MM.1S (cell line): Measurements from ENCODE around the gene AGPAT2.

Experiments
- DNase-seq: peaks from one replicate; pipeline ENCODE4 v3.0.0-alpha.2; 2015
- H2AFZ ChIP-seq: fragments of 300-600 bp; sonication (generic); 2 replicates; pipeline ENCODE4 v1.6.0; 2016; ENCODE audit warnings: antibody characterized with exemption, low read length
- H3F3A ChIP-seq: fragments of 300-600 bp; sonication (generic); 2 replicates; pipeline ENCODE4 v1.6.1; 2016; ENCODE audit warnings: mild to moderate bottlenecking, antibody characterized with exemption, low read length, moderate library complexity, mixed read lengths; ENCODE audit not compliant: insufficient read depth
- H3K27ac ChIP-seq: fragments of 300-600 bp; sonication (generic); 2 replicates; pipeline ENCODE4 v1.5.1; 2016; ENCODE audit warnings: mild to moderate bottlenecking, low read length
- H3K27me3 ChIP-seq: fragments of 300-600 bp; sonication (generic); replicated peaks from 2 replicates; pipeline ENCODE4 v1.6.0; 2016; ENCODE audit warnings: low read length; ENCODE audit not compliant: insufficient read depth
- H3K36me3 ChIP-seq: fragments of 300-600 bp; sonication (generic); replicated peaks from 2 replicates; pipeline ENCODE4 v1.6.1; 2016; ENCODE audit warnings: mild to moderate bottlenecking, low read length, mixed read lengths; ENCODE audit not compliant: insufficient read depth
- H3K4me1 ChIP-seq: fragments of 300-600 bp; sonication (generic); 2 replicates; pipeline ENCODE4 v1.6.1; 2016; ENCODE audit warnings: low read length, mixed read lengths
- H3K4me2 ChIP-seq: fragments of 300-600 bp; sonication (generic); 2 replicates; pipeline ENCODE4 v1.6.0; 2016; ENCODE audit warnings: low read depth, low read length
- H3K4me3 ChIP-seq: fragments of 300-600 bp; sonication (generic); 2 replicates; pipeline ENCODE4 v1.5.1; 2016; ENCODE audit warnings: low read length, mixed read lengths
- H3K79me2 ChIP-seq: fragments of 300-600 bp; sonication (generic); 2 replicates; pipeline ENCODE4 v1.6.1; 2016; ENCODE audit warnings: mixed run types, low read length, mixed read lengths
- H3K9ac ChIP-seq: fragments of 300-600 bp; sonication (generic); 2 replicates; pipeline ENCODE4 v1.6.1; 2016; ENCODE audit warnings: low read length, mixed read lengths
- H3K9me2 ChIP-seq: fragments of 300-600 bp; sonication (generic); replicated peaks from 2 replicates; pipeline ENCODE4 v1.6.1; 2016; ENCODE audit warnings: mild to moderate bottlenecking, low read length, mixed read lengths; ENCODE audit not compliant: insufficient read depth
- H3K9me3 ChIP-seq: fragments of 300-600 bp; sonication (generic); replicated peaks from 2 replicates; pipeline ENCODE4 v1.6.1; 2016; ENCODE audit warnings: mild to moderate bottlenecking, low read length, mixed read lengths; ENCODE audit not compliant: insufficient read depth
- H4K20me1 ChIP-seq: fragments of 300-600 bp; sonication (generic); 2 replicates; pipeline ENCODE4 v1.6.1; 2016; ENCODE audit warnings: mild to moderate bottlenecking, low read length, moderate library complexity, mixed read lengths; ENCODE audit not compliant: insufficient read depth
- EZH2 ChIP-seq: fragments of 300-600 bp; sonication (generic); optimal IDR thresholded peaks from 2 replicates; pipeline ENCODE3; 2017; ENCODE audit warnings: low read depth, mild to moderate bottlenecking, antibody characterized with exemption, low read length, mixed read lengths
- EZH2phosphoT487 ChIP-seq: fragments of 300-600 bp; sonication (generic); IDR thresholded peaks from 2 replicates; pipeline ENCODE4 v1.6.1; 2018; ENCODE audit warnings: antibody characterized with exemption, low read length
- TF ChIP-seq, protein P1 (sequence below): fragments of 300-600 bp; sonication (generic); IDR thresholded peaks from 2 replicates; pipeline ENCODE4 v1.5.1; 2016; ENCODE audit warnings: antibody characterized with exemption, low read length, mixed read lengths

Gene AGPAT2

GRCh38 chr9:136694163-136694871 lies 7.1 kb upstream of the AGPAT2 start:
- no peaks in the 10 kb centered on the region for H3K36me3 ChIP-seq
- H3K79me2 ChIP-seq, result no peaks in the 10 kb centered on the region
- H3F3A ChIP-seq, result no peaks in the 10 kb centered on the region
- no peaks in the 10 kb centered on the region for H3K9me2 ChIP-seq
- H3K27ac ChIP-seq, result no peak overlapping the region
- H3K4me2 ChIP-seq, result no peak overlapping the region
- no peak overlapping the region for H3K9ac ChIP-seq
- no peak for DNase-seq
- no peaks in the 10 kb centered on the region for H4K20me1 ChIP-seq
- H3K4me1 ChIP-seq, result no peaks in the 10 kb centered on the region
- H3K4me3 ChIP-seq, result no peak overlapping the region
- no peak for TF ChIP-seq EZH2phosphoT487
- TF ChIP-seq, protein P1, sequence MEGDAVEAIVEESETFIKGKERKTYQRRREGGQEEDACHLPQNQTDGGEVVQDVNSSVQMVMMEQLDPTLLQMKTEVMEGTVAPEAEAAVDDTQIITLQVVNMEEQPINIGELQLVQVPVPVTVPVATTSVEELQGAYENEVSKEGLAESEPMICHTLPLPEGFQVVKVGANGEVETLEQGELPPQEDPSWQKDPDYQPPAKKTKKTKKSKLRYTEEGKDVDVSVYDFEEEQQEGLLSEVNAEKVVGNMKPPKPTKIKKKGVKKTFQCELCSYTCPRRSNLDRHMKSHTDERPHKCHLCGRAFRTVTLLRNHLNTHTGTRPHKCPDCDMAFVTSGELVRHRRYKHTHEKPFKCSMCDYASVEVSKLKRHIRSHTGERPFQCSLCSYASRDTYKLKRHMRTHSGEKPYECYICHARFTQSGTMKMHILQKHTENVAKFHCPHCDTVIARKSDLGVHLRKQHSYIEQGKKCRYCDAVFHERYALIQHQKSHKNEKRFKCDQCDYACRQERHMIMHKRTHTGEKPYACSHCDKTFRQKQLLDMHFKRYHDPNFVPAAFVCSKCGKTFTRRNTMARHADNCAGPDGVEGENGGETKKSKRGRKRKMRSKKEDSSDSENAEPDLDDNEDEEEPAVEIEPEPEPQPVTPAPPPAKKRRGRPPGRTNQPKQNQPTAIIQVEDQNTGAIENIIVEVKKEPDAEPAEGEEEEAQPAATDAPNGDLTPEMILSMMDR, result peak; percentile 45
- peaks cover 94% of the 10 kb centered on the region for H3K27me3 ChIP-seq
- H2AFZ ChIP-seq, result no peak overlapping the region
- no peaks in the 10 kb centered on the region for H3K9me3 ChIP-seq

- no peak for DNase-seq
- no peaks in the 10 kb centered on the region for H3K4me1 ChIP-seq
Measured at GRCh38 chr9:136693490-136694162, 6.4 kb upstream of the AGPAT2 start.

GRCh38 chr9:136693135-136693489 lies 5.9 kb upstream of the AGPAT2 start:
- Histone ChIP-seq H4K20me1 (no peaks in the 10 kb centered on the region), H3K27me3 (peaks cover 94% of the 10 kb centered on the region), H2AFZ (no peak overlapping the region), H3K4me3 (no peak overlapping the region), H3K36me3 (no peaks in the 10 kb centered on the region), H3K79me2 (no peaks in the 10 kb centered on the region), H3K9me3 (no peaks in the 10 kb centered on the region), H3F3A (no peaks in the 10 kb centered on the region), H3K4me2 (no peak overlapping the region), H3K4me1 (no peaks in the 10 kb centered on the region), H3K27ac (no peak overlapping the region), H3K9me2 (no peaks in the 10 kb centered on the region), H3K9ac (no peak overlapping the region)
- TF ChIP-seq EZH2phosphoT487 (no peak), EZH2 (no peak)
- TF ChIP-seq, protein P1, result no peak
- DNase-seq, result no peak

More at GRCh38 chr9:136693490-136694162, 6.4 kb upstream of the AGPAT2 start:
- peaks cover 94% of the 10 kb centered on the region for H3K27me3 ChIP-seq
- H3K36me3 ChIP-seq, result no peaks in the 10 kb centered on the region
- TF ChIP-seq EZH2phosphoT487 (no peak), EZH2 (no peak)
- TF ChIP-seq, protein P1, result no peak
- H3K4me3 ChIP-seq, result no peak overlapping the region
- H3K79me2 ChIP-seq, result no peaks in the 10 kb centered on the region
- H3K9me2 ChIP-seq, result no peaks in the 10 kb centered on the region
- H3K9ac ChIP-seq, result no peak overlapping the region
- no peak overlapping the region for H3K27ac ChIP-seq
- no peak overlapping the region for H3K4me2 ChIP-seq
- H2AFZ ChIP-seq, result no peak overlapping the region
- no peaks in the 10 kb centered on the region for H4K20me1 ChIP-seq
- no peaks in the 10 kb centered on the region for H3K9me3 ChIP-seq
- H3F3A ChIP-seq, result no peaks in the 10 kb centered on the region
